Activated CD8-positive, alpha-beta T cell treated with anti-CD3 and anti-CD28 coated beads for 36 hours (primary cell): ENCODE results near the gene MMP17. TPM values are rescaled to one million over a fixed set of nuclear protein-coding genes. Genes with fewer than 3 reads are reported as not detected.

Experiments used
- ATAC-seq: fragments of 200-7000 bp; cut with Tn5 transposase; one replicate; pipeline ENCODE4 v1.10.0; 2021; ENCODE audit warnings: mild to moderate bottlenecking, moderate library complexity
- CTCF ChIA-PET: fragments of 350-600 bp; sonication (Branson Sonifier 250); formaldehyde crosslinking; loops from one replicate; lab custom pipeline; 2021; ENCODE audit warnings: antibody characterized with exemption; lab: Charles Lee
- POLR2A ChIA-PET: fragments of 350-600 bp; sonication (Branson Sonifier 250); formaldehyde crosslinking; loops from one replicate; lab custom pipeline; 2021; ENCODE audit warnings: antibody characterized with exemption; lab: Charles Lee
- DNase-seq: peaks from one replicate; pipeline ENCODE4 v3.0.0-alpha.2; 2020
- H3K27ac Mint-ChIP-seq: one replicate; pipeline ENCODE4 v1.8.0; 2021; ENCODE audit warnings: mild to moderate bottlenecking, mixed read lengths
- H3K27me3 Mint-ChIP-seq: one replicate; pipeline ENCODE4 v1.8.0; 2021; ENCODE audit warnings: mixed read lengths
- H3K36me3 Mint-ChIP-seq: one replicate; pipeline ENCODE4 v1.8.0; 2021; ENCODE audit warnings: low read depth, mixed read lengths
- H3K4me1 Mint-ChIP-seq: one replicate; pipeline ENCODE4 v1.8.0; 2021; ENCODE audit warnings: low read depth, mixed read lengths
- H3K4me3 Mint-ChIP-seq: one replicate; pipeline ENCODE4 v1.8.0; 2021; ENCODE audit warnings: mild to moderate bottlenecking, moderate library complexity, mixed read lengths
- H3K9me3 Mint-ChIP-seq: one replicate; pipeline ENCODE4 v1.8.0; 2021; ENCODE audit warnings: mixed read lengths
- CTCF ChIP-seq: fragments of 200-600 bp; IDR thresholded peaks from one replicate; pipeline ENCODE4 v1.8.0; 2022; ENCODE audit warnings: antibody characterized with exemption, mild to moderate bottlenecking
- intact Hi-C: fragments of 100-400 bp; cut with micrococcal nuclease; formaldehyde crosslinking; loops from one replicate; pipeline ENCODE4 v1.10.0; 2022
- total RNA-seq, 2 experiments: library from RNA; stranded (reverse); gene quantifications; one replicate each; pipeline ENCODE4 v1.2.3, GENCODE V29; 2021

Gene MMP17
- total RNA-seq, 2 experiments from 2014 or later = 0.60 TPM; not detected in 1

DNA sequence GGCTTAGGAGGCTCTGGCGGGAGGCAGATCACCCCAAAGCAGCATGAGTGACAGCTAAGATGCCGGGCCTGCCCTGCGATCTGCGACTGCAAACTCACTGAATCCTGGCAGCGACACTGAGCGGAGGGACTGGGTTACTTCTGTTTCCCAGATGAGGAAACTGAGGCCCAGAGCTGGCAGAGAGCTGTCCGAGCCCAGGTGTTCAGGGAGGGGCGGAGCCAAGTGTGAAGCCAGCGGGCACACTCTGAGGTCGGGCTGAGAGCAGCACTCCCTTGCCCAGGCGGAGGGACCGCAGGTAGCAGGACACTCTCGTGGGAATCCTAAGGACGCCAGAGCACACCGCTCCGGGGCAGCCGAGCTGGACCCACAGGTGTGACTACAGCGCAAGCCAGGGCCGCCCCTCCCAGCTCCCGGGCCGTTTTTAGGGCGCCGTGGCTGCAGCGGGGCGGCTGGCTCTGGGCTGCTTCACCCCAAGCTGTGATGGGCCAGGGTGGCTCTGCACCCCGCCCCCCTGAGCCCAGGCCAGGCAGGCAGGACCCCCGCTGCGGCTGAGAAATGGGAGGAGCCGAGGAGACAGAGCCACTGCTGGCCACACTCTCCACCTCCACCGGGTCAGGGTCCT is 27.4 kb downstream of the MMP17 start:
- ChIA-PET POLR2A (no interaction called here), CTCF (no interaction called here)
- Mint-ChIP-seq H3K4me1 (peaks cover 5% of the 10 kb centered on the region), H3K4me3 (no peak overlapping the region), H3K9me3 (no peaks in the 10 kb centered on the region), H3K27ac (no peak overlapping the region), H3K36me3 (no peaks in the 10 kb centered on the region), H3K27me3 (no peaks in the 10 kb centered on the region)
- intact Hi-C loops = no loop called here
- no peak for TF ChIP-seq CTCF
- DNase-seq (no peak), ATAC-seq (no peak)

GRCh38 chr12:131856366-131857097 is 28.3 kb downstream of the MMP17 start:
- ATAC-seq (no peak), DNase-seq (no peak)
- CTCF ChIA-PET = no interaction called here
- POLR2A ChIA-PET = no interaction called here
- TF ChIP-seq CTCF = no peak
- no peaks in the 10 kb centered on the region for H3K9me3 Mint-ChIP-seq
- intact Hi-C loops = no loop called here
- no peak overlapping the region for H3K4me3 Mint-ChIP-seq
- H3K27me3 Mint-ChIP-seq = no peaks in the 10 kb centered on the region
- no peaks in the 10 kb centered on the region for H3K36me3 Mint-ChIP-seq
- no peak overlapping the region for H3K27ac Mint-ChIP-seq
- H3K4me1 Mint-ChIP-seq = peaks cover 8% of the 10 kb centered on the region

- Mint-ChIP-seq H3K27me3 (peaks cover 2% of the 10 kb centered on the region), H3K27ac (no peak overlapping the region), H3K9me3 (no peaks in the 10 kb centered on the region), H3K4me1 (peaks cover 5% of the 10 kb centered on the region), H3K4me3 (no peak overlapping the region), H3K36me3 (no peaks in the 10 kb centered on the region)
- ATAC-seq (no peak), DNase-seq (no peak)
- intact Hi-C loops = no loop called here
- POLR2A ChIA-PET = no interaction called here
- no peak for TF ChIP-seq CTCF
- CTCF ChIA-PET = no interaction called here
These were observed 30.0 kb downstream of the MMP17 start for GRCh38 chr12:131857908-131858850.

DNA sequence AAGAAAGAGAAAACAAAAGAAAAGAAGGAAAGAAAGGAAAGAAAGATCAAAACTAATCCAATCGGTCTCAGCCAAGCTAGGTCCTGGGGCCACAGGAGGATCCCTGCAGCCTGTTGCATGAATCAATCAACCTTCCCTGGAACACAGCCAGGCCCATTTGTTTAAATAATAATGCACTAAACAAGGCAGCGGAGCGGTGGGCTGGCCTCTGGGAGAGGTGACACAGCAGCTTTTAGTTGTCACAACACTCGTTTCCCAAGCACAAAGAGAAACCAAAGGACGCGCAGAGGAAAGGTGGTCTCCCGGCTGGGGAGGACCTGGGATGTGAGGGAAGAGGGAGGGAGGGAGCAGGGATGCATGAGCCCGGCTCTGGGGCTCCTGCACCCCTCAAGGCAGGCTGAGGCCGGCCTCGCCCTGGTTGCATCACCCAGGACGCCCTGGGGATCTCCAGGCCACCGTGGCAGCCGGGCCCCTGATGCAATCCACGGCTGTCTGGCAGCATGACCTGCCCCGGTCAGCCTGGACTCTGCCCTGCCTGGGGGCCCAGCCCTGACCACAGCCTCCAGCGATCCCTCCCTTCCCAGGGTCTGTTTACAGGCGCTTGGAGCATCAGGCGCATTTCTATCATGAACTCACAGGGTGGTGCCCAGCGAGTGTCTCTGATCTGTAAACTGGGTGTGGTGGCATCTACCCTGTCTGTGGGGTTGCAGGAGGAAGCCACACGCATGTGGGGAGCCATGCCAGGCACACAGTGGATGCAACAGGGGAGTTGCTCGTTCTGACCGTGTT is 32.5 kb downstream of the MMP17 start:
- ChIA-PET POLR2A (no interaction called here), CTCF (no interaction called here)
- DNase-seq (no peak), ATAC-seq (peak; percentile 27)
- Mint-ChIP-seq H3K9me3 (no peaks in the 10 kb centered on the region), H3K36me3 (no peaks in the 10 kb centered on the region), H3K27ac (peak overlapping the region; percentile 45), H3K4me1 (peaks cover 5% of the 10 kb centered on the region), H3K4me3 (no peak overlapping the region), H3K27me3 (peaks cover 2% of the 10 kb centered on the region)
- intact Hi-C loops = no loop called here
- TF ChIP-seq CTCF = no peak
